Trophoblast cell (in vitro differentiated cells and primary cell): ENCODE measurements around the gene OR14I1.

ENCODE experiments used
- DNase-seq, 2 donors: peaks; one replicate each; pipeline ENCODE4 v3.0.0-alpha.2; 2016
- H2AFZ ChIP-seq: 2 replicates; pipeline ENCODE4 v1.6.1; 2013; ENCODE audit warnings: low read length, moderate library complexity, mild to moderate bottlenecking; ENCODE audit not compliant: insufficient read depth, poor library complexity
- H2AK5ac ChIP-seq: 2 replicates; pipeline ENCODE4 v1.6.1; 2013; ENCODE audit warnings: mild to moderate bottlenecking, low read length
- H2BK120ac ChIP-seq: 2 replicates; pipeline ENCODE4 v1.6.1; 2013; ENCODE audit warnings: low read length, mild to moderate bottlenecking, moderate library complexity; ENCODE audit not compliant: insufficient read depth, poor library complexity
- H2BK12ac ChIP-seq: 2 replicates; pipeline ENCODE4 v1.6.1; 2013; ENCODE audit warnings: mild to moderate bottlenecking, low read length, moderate library complexity
- H2BK5ac ChIP-seq: 2 replicates; pipeline ENCODE4 v1.6.1; 2013; ENCODE audit warnings: low read length, low read depth, moderate library complexity, mild to moderate bottlenecking; ENCODE audit not compliant: poor library complexity
- H3K14ac ChIP-seq: 2 replicates; pipeline ENCODE4 v1.6.1; 2013; ENCODE audit warnings: mild to moderate bottlenecking, low read length
- H3K18ac ChIP-seq: 2 replicates; pipeline ENCODE4 v1.6.1; 2013; ENCODE audit warnings: mild to moderate bottlenecking, low read length
- H3K23ac ChIP-seq: 2 replicates; pipeline ENCODE4 v1.6.1; 2013; ENCODE audit warnings: low read length
- H3K27ac ChIP-seq: 2 replicates; pipeline ENCODE4 v1.5.1; 2013; ENCODE audit warnings: low read depth, mild to moderate bottlenecking, inconsistent platforms, low read length, moderate library complexity
- H3K27me3 ChIP-seq: 2 replicates; pipeline ENCODE4 v1.6.1; 2013; ENCODE audit warnings: inconsistent platforms, mild to moderate bottlenecking, low read length, moderate library complexity; ENCODE audit not compliant: insufficient read depth
- H3K36me3 ChIP-seq, 2 experiments: 1 replicate in 1 of 2; 2 replicates in 1 of 2; pipeline ENCODE4 v1.6.1; 2013; ENCODE audit warnings: low read length in 2 of 2, mild to moderate bottlenecking in 2 of 2, moderate library complexity in 1 of 2; ENCODE audit not compliant: insufficient read depth in 2 of 2, control insufficient read depth in 1 of 2
- H3K4ac ChIP-seq: 2 replicates; pipeline ENCODE4 v1.6.1; 2013; ENCODE audit warnings: low read depth, mild to moderate bottlenecking, low read length, moderate library complexity
- H3K4me1 ChIP-seq, 2 experiments: 1 replicate in 1 of 2; 2 replicates in 1 of 2; pipeline ENCODE4 v1.6.1; 2013; ENCODE audit warnings: low read length in 2 of 2, mild to moderate bottlenecking in 2 of 2, moderate library complexity in 1 of 2; ENCODE audit not compliant: insufficient read depth in 2 of 2, control insufficient read depth in 1 of 2
- H3K4me2 ChIP-seq: 2 replicates; pipeline ENCODE4 v1.6.1; 2013; ENCODE audit warnings: inconsistent platforms, mild to moderate bottlenecking, low read length, moderate library complexity
- H3K4me3 ChIP-seq: 2 replicates; pipeline ENCODE4 v1.5.1; 2013; ENCODE audit warnings: mild to moderate bottlenecking, low read depth, low read length, inconsistent platforms
- H3K79me1 ChIP-seq: one replicate; pipeline ENCODE4 v1.6.1; 2013; ENCODE audit warnings: low read length
- H3K79me2 ChIP-seq: 2 replicates; pipeline ENCODE4 v1.6.1; 2013; ENCODE audit warnings: low read length, mild to moderate bottlenecking; ENCODE audit not compliant: control insufficient read depth, insufficient read depth, poor library complexity
- H3K9ac ChIP-seq: 2 replicates; pipeline ENCODE4 v1.6.1; 2013; ENCODE audit warnings: mild to moderate bottlenecking, low read length
- H3K9me3 ChIP-seq: 2 replicates; pipeline ENCODE4 v1.6.1; 2013; ENCODE audit warnings: low read depth, mild to moderate bottlenecking, control low read depth, inconsistent platforms, low read length; ENCODE audit not compliant: insufficient read depth
- H4K12ac ChIP-seq: 2 replicates; pipeline ENCODE4 v1.6.1; 2013; ENCODE audit warnings: low read depth, mild to moderate bottlenecking, low read length, moderate library complexity
- H4K8ac ChIP-seq: 2 replicates; pipeline ENCODE4 v1.6.1; 2013; ENCODE audit warnings: low read depth, mild to moderate bottlenecking, low read length, moderate library complexity
- H4K91ac ChIP-seq: one replicate; pipeline ENCODE4 v1.6.1; 2013; ENCODE audit warnings: low read depth, mild to moderate bottlenecking, low read length, moderate library complexity
- WGBS: extraction: QIAGEN DNeasy Blood & Tissue Kit; methylation state at CpG from one replicate; pipeline ENCODE4 v1.1.7; 2013; ENCODE audit warnings: missing lambda C conversion rate; ENCODE audit not compliant: insufficient read length, insufficient coverage; ENCODE audit errors: extremely low coverage; 5-methylcytosine and 5-hydroxymethylcytosine counted together

Gene OR14I1

GRCh38 chr1:248710305-248710900 lies 7.8 kb upstream of the OR14I1 start:
- Histone ChIP-seq H2AK5ac (no peak overlapping the region), H2AFZ (no peak overlapping the region), H3K18ac (no peak overlapping the region), H3K79me2 (no peaks in the 10 kb centered on the region), H3K23ac (no peak overlapping the region), H3K4me3 (no peak overlapping the region), H3K27ac (no peak overlapping the region), H3K14ac (no peak overlapping the region), H3K4me1 (no peaks in the 10 kb centered on the region), H4K8ac (no peak overlapping the region), H3K27me3 (no peaks in the 10 kb centered on the region), H3K4me2 (no peak overlapping the region), H3K4ac (no peak overlapping the region), H3K9me3 (peaks cover 22% of the 10 kb centered on the region), H4K12ac (no peak overlapping the region), H4K91ac (no peak overlapping the region), H3K36me3 (peaks cover 0 to 2% of the 10 kb centered on the region in 2 experiments), H2BK12ac (no peak overlapping the region), H3K9ac (no peak overlapping the region), H3K79me1 (no peaks in the 10 kb centered on the region), H2BK120ac (no peak overlapping the region), H2BK5ac (no peak overlapping the region)
- DNase-seq, result no peak
- WGBS, result no CpG with 5 or more reads among the region's 4 CpGs

DNA sequence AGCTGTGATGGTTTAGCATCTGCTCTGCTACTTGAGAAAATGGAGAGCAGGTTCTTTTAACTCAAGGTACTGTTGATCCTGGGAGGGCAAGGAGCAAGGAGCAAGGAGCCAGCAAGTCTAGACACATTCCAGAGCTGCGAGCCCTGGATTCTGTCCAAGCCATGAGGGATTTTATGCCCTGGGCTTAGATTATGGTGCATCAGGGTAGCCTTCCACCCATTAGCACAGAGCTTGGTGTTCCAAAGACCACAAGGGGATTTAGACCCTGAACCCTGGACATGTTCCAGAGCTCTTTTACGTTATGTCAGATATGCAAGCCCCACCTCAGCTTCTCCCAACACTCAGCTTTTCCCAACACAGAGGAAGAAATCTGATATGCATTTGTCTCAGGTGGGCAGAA lies 2.0 kb upstream of the OR14I1 start:
- no peak overlapping the region for H3K14ac ChIP-seq
- H3K4me2 ChIP-seq, result no peak overlapping the region
- peaks cover 0 to 2% of the 10 kb centered on the region in 2 experiments for H3K36me3 ChIP-seq
- no peak overlapping the region for H3K9ac ChIP-seq
- H3K4ac ChIP-seq, result no peak overlapping the region
- H2AFZ ChIP-seq, result no peak overlapping the region
- H4K12ac ChIP-seq, result no peak overlapping the region
- no peak overlapping the region for H3K27ac ChIP-seq
- no peak overlapping the region for H4K91ac ChIP-seq
- H2BK12ac ChIP-seq, result no peak overlapping the region
- H3K79me1 ChIP-seq, result no peaks in the 10 kb centered on the region
- no CpG with 5 or more reads among the region's 2 CpGs for WGBS
- H4K8ac ChIP-seq, result no peak overlapping the region
- H3K4me3 ChIP-seq, result no peak overlapping the region
- H2BK5ac ChIP-seq, result no peak overlapping the region
- H3K79me2 ChIP-seq, result no peaks in the 10 kb centered on the region
- H3K18ac ChIP-seq, result no peak overlapping the region
- no peak overlapping the region for H2BK120ac ChIP-seq
- H3K23ac ChIP-seq, result no peak overlapping the region
- H3K9me3 ChIP-seq, result peaks cover 20% of the 10 kb centered on the region
- no peak overlapping the region for H2AK5ac ChIP-seq
- H3K4me1 ChIP-seq, result no peaks in the 10 kb centered on the region
- no peaks in the 10 kb centered on the region for H3K27me3 ChIP-seq
- no peak for DNase-seq

DNA sequence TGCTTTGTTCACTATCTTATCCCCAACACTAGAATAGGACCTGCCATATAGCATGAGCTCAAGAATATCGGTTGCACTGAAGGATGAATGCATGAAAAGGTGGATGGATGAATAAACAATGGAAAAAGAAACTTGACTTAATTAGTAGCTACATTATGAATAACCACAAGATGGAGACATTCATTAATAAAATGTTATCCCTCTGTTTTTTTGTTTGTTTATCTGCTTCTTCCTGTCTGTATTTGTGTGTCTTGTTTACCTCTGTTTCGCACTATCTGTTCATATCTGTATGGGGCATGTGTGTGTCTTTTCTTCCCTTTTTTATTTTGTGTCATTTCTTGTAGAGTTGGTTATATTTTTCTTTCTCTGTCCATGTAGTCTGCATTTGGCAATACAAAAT lies 1.1 kb upstream of the OR14I1 start:
- Histone ChIP-seq H4K12ac (no peak overlapping the region), H3K18ac (no peak overlapping the region), H4K8ac (no peak overlapping the region), H3K4me3 (no peak overlapping the region), H3K4me2 (no peak overlapping the region), H3K14ac (no peak overlapping the region), H2BK5ac (no peak overlapping the region), H2BK12ac (no peak overlapping the region), H3K79me1 (no peaks in the 10 kb centered on the region), H3K36me3 (peaks cover 0 to 2% of the 10 kb centered on the region in 2 experiments), H3K9ac (no peak overlapping the region), H3K9me3 (peaks cover 18% of the 10 kb centered on the region), H3K79me2 (no peaks in the 10 kb centered on the region), H3K23ac (no peak overlapping the region), H2AK5ac (no peak overlapping the region), H4K91ac (no peak overlapping the region), H3K4ac (no peak overlapping the region), H3K4me1 (no peaks in the 10 kb centered on the region), H2BK120ac (no peak overlapping the region), H2AFZ (no peak overlapping the region), H3K27me3 (no peaks in the 10 kb centered on the region), H3K27ac (no peak overlapping the region)
- WGBS, result no CpG with 5 or more reads among the region's 2 CpGs
- DNase-seq, result peak in 1 of 2 donors; percentile 21

DNA sequence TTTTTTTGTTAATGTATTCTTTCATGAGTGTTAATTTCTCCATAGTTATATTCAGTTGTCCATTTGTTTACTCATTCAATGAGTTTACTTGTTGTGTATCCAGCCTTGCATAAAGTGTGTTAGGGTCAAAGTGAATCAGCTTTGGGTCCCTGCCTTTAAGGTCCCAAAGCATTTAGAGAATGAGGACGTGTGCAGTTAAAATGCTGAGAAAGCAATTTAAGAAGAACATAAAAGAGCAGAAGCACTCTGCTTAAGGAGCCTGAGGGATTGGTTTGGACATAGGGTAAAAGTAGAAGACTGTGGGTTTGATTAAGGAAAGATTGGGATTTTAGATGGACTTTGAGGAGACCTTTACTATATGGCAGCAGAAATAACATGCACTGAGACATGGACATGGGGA lies 3.5 kb downstream of the OR14I1 start:
- H4K91ac ChIP-seq, result no peak overlapping the region
- H4K12ac ChIP-seq, result no peak overlapping the region
- H4K8ac ChIP-seq, result no peak overlapping the region
- H3K36me3 ChIP-seq, result no peaks in the 10 kb centered on the region
- no peak overlapping the region for H3K4me2 ChIP-seq
- no peaks in the 10 kb centered on the region for H3K79me1 ChIP-seq
- H3K14ac ChIP-seq, result no peak overlapping the region
- no peak overlapping the region for H2BK120ac ChIP-seq
- no peak overlapping the region for H3K23ac ChIP-seq
- no peak overlapping the region for H3K9ac ChIP-seq
- DNase-seq, result no peak
- no peak overlapping the region for H2AFZ ChIP-seq
- WGBS, result no CpG with 5 or more reads among the region's 1 CpG
- H2AK5ac ChIP-seq, result no peak overlapping the region
- no peak overlapping the region for H2BK5ac ChIP-seq
- no peak overlapping the region for H3K18ac ChIP-seq
- no peak overlapping the region for H3K4ac ChIP-seq
- no peaks in the 10 kb centered on the region for H3K27me3 ChIP-seq
- H3K79me2 ChIP-seq, result no peaks in the 10 kb centered on the region
- no peak overlapping the region for H3K4me3 ChIP-seq
- H3K27ac ChIP-seq, result no peak overlapping the region
- H2BK12ac ChIP-seq, result no peak overlapping the region
- no peaks in the 10 kb centered on the region for H3K4me1 ChIP-seq
- peaks cover 16% of the 10 kb centered on the region for H3K9me3 ChIP-seq
